ENCODE measurements around the gene CYP3A4.

GRCh38 chr7:99713995-99714570 lies 69.9 kb downstream of the CYP3A4 start:
- TF ChIP-seq, protein P1, sequence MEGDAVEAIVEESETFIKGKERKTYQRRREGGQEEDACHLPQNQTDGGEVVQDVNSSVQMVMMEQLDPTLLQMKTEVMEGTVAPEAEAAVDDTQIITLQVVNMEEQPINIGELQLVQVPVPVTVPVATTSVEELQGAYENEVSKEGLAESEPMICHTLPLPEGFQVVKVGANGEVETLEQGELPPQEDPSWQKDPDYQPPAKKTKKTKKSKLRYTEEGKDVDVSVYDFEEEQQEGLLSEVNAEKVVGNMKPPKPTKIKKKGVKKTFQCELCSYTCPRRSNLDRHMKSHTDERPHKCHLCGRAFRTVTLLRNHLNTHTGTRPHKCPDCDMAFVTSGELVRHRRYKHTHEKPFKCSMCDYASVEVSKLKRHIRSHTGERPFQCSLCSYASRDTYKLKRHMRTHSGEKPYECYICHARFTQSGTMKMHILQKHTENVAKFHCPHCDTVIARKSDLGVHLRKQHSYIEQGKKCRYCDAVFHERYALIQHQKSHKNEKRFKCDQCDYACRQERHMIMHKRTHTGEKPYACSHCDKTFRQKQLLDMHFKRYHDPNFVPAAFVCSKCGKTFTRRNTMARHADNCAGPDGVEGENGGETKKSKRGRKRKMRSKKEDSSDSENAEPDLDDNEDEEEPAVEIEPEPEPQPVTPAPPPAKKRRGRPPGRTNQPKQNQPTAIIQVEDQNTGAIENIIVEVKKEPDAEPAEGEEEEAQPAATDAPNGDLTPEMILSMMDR (conservative IDR thresholded peaks at IDR 0.05), result no peak
- no peak for TF ChIP-seq ZFX (IDR thresholded peaks at IDR 0.05)
